GM12878 (cell line): Measurements from ENCODE around the gene UBE2L5. TPM values are rescaled to one million over a fixed set of nuclear protein-coding genes. Genes with fewer than 3 reads are reported as not detected.

Experiments used
- ASH2L ChIP-seq: fragments of 300-600, 200-600 bp; sonication (generic); IDR thresholded peaks from 2 replicates; pipeline ENCODE4 v1.6.1; 2017; ENCODE audit warnings: low read depth, mild to moderate bottlenecking, borderline replicate concordance
- CREM ChIP-seq: IDR thresholded peaks from 2 replicates; pipeline ENCODE4 v1.6.1; 2014; ENCODE audit warnings: antibody characterized with exemption, low read depth
- GATAD2B ChIP-seq: fragments of 450-650 bp; conservative IDR thresholded peaks from 2 replicates; pipeline ENCODE4 v1.6.1; 2017; ENCODE audit warnings: low read depth, mild to moderate bottlenecking, moderate library complexity
- MEF2B ChIP-seq: fragments of 450-650 bp; IDR thresholded peaks from 2 replicates; pipeline ENCODE4 v1.6.1; 2018; ENCODE audit warnings: mild to moderate bottlenecking, moderate library complexity; ENCODE audit not compliant: partially characterized antibody, poor library complexity, severe bottlenecking
- NBN ChIP-seq: fragments of 450-650 bp; IDR thresholded peaks from 2 replicates; pipeline ENCODE4 v1.6.1; 2016
- NR2C2 ChIP-seq: IDR thresholded peaks from 2 replicates; pipeline ENCODE4 v1.6.1; 2011; ENCODE audit warnings: borderline replicate concordance, low read depth; ENCODE audit not compliant: control insufficient read depth, insufficient read length
- POLR2AphosphoS2 ChIP-seq: IDR thresholded peaks from 2 replicates; pipeline ENCODE4 v1.6.1; 2011; ENCODE audit warnings: low read depth, mild to moderate bottlenecking, low read length, improper control_type of control experiment, moderate library complexity
- RCOR1 ChIP-seq: conservative IDR thresholded peaks from 2 replicates; pipeline ENCODE4 v1.6.1; 2012; ENCODE audit warnings: low read depth, low read length, improper control_type of control experiment
- ZBED1 ChIP-seq: IDR thresholded peaks from 2 replicates; pipeline ENCODE4 v1.6.1; 2016; ENCODE audit warnings: borderline replicate concordance
- ZNF207 ChIP-seq: fragments of 450-650 bp; IDR thresholded peaks from 2 replicates; pipeline ENCODE4 v1.6.1; 2014; ENCODE audit warnings: antibody characterized with exemption, mild to moderate bottlenecking, borderline replicate concordance
- ZNF217 ChIP-seq: fragments of 450-650 bp; IDR thresholded peaks from 2 replicates; pipeline ENCODE4 v1.6.1; 2017; ENCODE audit warnings: antibody characterized with exemption, mild to moderate bottlenecking
- ZNF274 ChIP-seq: IDR thresholded peaks from one replicate; pipeline ENCODE4 v1.8.0; 2011; ENCODE audit not compliant: insufficient read length, insufficient read depth
- polyA plus RNA-seq, 11 experiments: library from polyadenylated mRNA; depleted of rRNA in 4 of 11; unstranded in 6 of 11; stranded (reverse) in 5 of 11; fragments of >200 nt; fragmentation: Nextera tagmentation in 4 of 11; fragmentation: Illumina TruSeq in 1 of 11; extraction: Ambion mirVana in 4 of 11; extraction: Trizol in 1 of 11; gene quantifications; 1 replicate in 1 of 11; 2 replicates in 10 of 11; pipeline versions ENCODE4 v1.2.1 to v1.2.3, GENCODE V29; 2011 to 2016; ENCODE audit warnings: inconsistent platforms in 2 of 11, missing spikeins in 2 of 11, low read depth in 1 of 11
- total RNA-seq, 4 experiments: library from RNA; depleted of rRNA in 3 of 4; stranded (reverse); fragments of >200 nt in 3 of 4; fragmentation: Illumina TruSeq in 1 of 4; extraction: Trizol in 1 of 4; gene quantifications; 2 replicates each; pipeline versions ENCODE4 v1.2.1 to v1.2.3, GENCODE V29; 2013 to 2021
- TF ChIP-seq, protein P1 (sequence below): fragments of 450-650 bp; IDR thresholded peaks from 2 replicates; pipeline ENCODE4 v1.6.1; 2018; ENCODE audit warnings: mild to moderate bottlenecking, low read depth, moderate library complexity; ENCODE audit not compliant: partially characterized antibody
- TF ChIP-seq, protein P2 (sequence below): fragments of 450-650 bp; IDR thresholded peaks from 2 replicates; pipeline ENCODE4 v1.6.1; 2016; ENCODE audit warnings: mild to moderate bottlenecking, moderate library complexity, borderline replicate concordance
- TF ChIP-seq, protein P3 (sequence below): IDR thresholded peaks from 2 replicates; pipeline ENCODE4 v1.6.1; 2011; ENCODE audit warnings: borderline replicate concordance, low read depth, mild to moderate bottlenecking, moderate library complexity, mixed read lengths, low read length; ENCODE audit not compliant: insufficient read depth; ENCODE audit errors: extremely low read length
- TF ChIP-seq, protein P4 (sequence below): IDR thresholded peaks from 2 replicates; pipeline ENCODE4 v1.6.1; 2011; ENCODE audit warnings: borderline replicate concordance, low read depth, mild to moderate bottlenecking, moderate library complexity, low read length; ENCODE audit not compliant: insufficient read depth, poor library complexity, severe bottlenecking
- TF ChIP-seq, protein P5 (sequence below): fragments of 450-650 bp; formaldehyde crosslinking; IDR thresholded peaks from 2 replicates; pipeline ENCODE4 v1.5.0; 2022; ENCODE audit warnings: mild to moderate bottlenecking, missing genetic modification characterization

The UBE2L5 gene
- total and polyA plus RNA-seq, 10 of the 15 experiments (the other 5 are each of a cell fraction or from before 2014, with no cell fraction given) = 0.03 to 1.1 (median 0.19) TPM; not detected in 2

DNA sequence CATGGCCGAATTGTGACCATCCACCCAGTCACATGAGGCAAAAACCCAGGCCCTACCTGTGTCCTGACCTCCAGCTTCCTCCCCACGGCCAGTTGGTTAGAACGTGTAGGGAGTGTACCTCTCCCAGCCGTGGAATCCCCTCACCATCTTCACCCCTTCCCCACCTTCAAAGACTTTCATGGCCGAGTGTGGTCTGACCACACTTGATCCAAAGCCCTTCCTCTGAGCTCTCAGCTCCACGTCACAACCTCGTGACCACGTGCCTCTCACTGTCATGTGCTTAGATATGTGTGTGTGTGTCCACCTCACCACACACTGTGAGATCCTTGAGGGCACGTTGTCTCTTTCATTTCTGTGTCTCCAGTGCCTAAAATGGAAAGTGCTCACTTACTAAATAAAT lies 48.6 kb upstream of the UBE2L5 start (continued):
- peak; percentile 69; the same call in 1 of the 2 replicates for TF ChIP-seq POLR2AphosphoS2
- TF ChIP-seq ZBED1 = no peak
- no peak for TF ChIP-seq RCOR1
- TF ChIP-seq ZNF274 = no peak
- TF ChIP-seq, protein P1, sequence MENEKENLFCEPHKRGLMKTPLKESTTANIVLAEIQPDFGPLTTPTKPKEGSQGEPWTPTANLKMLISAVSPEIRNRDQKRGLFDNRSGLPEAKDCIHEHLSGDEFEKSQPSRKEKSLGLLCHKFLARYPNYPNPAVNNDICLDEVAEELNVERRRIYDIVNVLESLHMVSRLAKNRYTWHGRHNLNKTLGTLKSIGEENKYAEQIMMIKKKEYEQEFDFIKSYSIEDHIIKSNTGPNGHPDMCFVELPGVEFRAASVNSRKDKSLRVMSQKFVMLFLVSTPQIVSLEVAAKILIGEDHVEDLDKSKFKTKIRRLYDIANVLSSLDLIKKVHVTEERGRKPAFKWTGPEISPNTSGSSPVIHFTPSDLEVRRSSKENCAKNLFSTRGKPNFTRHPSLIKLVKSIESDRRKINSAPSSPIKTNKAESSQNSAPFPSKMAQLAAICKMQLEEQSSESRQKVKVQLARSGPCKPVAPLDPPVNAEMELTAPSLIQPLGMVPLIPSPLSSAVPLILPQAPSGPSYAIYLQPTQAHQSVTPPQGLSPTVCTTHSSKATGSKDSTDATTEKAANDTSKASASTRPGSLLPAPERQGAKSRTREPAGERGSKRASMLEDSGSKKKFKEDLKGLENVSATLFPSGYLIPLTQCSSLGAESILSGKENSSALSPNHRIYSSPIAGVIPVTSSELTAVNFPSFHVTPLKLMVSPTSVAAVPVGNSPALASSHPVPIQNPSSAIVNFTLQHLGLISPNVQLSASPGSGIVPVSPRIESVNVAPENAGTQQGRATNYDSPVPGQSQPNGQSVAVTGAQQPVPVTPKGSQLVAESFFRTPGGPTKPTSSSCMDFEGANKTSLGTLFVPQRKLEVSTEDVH = no peak
- TF ChIP-seq, protein P2, sequence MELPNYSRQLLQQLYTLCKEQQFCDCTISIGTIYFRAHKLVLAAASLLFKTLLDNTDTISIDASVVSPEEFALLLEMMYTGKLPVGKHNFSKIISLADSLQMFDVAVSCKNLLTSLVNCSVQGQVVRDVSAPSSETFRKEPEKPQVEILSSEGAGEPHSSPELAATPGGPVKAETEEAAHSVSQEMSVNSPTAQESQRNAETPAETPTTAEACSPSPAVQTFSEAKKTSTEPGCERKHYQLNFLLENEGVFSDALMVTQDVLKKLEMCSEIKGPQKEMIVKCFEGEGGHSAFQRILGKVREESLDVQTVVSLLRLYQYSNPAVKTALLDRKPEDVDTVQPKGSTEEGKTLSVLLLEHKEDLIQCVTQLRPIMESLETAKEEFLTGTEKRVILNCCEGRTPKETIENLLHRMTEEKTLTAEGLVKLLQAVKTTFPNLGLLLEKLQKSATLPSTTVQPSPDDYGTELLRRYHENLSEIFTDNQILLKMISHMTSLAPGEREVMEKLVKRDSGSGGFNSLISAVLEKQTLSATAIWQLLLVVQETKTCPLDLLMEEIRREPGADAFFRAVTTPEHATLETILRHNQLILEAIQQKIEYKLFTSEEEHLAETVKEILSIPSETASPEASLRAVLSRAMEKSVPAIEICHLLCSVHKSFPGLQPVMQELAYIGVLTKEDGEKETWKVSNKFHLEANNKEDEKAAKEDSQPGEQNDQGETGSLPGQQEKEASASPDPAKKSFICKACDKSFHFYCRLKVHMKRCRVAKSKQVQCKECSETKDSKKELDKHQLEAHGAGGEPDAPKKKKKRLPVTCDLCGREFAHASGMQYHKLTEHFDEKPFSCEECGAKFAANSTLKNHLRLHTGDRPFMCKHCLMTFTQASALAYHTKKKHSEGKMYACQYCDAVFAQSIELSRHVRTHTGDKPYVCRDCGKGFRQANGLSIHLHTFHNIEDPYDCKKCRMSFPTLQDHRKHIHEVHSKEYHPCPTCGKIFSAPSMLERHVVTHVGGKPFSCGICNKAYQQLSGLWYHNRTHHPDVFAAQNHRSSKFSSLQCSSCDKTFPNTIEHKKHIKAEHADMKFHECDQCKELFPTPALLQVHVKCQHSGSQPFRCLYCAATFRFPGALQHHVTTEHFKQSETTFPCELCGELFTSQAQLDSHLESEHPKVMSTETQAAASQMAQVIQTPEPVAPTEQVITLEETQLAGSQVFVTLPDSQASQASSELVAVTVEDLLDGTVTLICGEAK = no peak
- TF ChIP-seq GATAD2B = peak; percentile 60; the same call in 1 of the 2 replicates
- TF ChIP-seq, protein P3, sequence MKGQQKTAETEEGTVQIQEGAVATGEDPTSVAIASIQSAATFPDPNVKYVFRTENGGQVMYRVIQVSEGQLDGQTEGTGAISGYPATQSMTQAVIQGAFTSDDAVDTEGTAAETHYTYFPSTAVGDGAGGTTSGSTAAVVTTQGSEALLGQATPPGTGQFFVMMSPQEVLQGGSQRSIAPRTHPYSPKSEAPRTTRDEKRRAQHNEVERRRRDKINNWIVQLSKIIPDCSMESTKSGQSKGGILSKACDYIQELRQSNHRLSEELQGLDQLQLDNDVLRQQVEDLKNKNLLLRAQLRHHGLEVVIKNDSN = peak; percentile 84
- TF ChIP-seq NR2C2 = no peak
- TF ChIP-seq ASH2L = no peak
- peak; percentile 70 for TF ChIP-seq MEF2B
- peak; percentile 92 for TF ChIP-seq NBN
- TF ChIP-seq ZNF207 = no peak
- TF ChIP-seq, protein P4, sequence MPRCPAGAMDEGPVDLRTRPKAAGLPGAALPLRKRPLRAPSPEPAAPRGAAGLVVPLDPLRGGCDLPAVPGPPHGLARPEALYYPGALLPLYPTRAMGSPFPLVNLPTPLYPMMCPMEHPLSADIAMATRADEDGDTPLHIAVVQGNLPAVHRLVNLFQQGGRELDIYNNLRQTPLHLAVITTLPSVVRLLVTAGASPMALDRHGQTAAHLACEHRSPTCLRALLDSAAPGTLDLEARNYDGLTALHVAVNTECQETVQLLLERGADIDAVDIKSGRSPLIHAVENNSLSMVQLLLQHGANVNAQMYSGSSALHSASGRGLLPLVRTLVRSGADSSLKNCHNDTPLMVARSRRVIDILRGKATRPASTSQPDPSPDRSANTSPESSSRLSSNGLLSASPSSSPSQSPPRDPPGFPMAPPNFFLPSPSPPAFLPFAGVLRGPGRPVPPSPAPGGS = no peak
- TF ChIP-seq, protein P5, sequence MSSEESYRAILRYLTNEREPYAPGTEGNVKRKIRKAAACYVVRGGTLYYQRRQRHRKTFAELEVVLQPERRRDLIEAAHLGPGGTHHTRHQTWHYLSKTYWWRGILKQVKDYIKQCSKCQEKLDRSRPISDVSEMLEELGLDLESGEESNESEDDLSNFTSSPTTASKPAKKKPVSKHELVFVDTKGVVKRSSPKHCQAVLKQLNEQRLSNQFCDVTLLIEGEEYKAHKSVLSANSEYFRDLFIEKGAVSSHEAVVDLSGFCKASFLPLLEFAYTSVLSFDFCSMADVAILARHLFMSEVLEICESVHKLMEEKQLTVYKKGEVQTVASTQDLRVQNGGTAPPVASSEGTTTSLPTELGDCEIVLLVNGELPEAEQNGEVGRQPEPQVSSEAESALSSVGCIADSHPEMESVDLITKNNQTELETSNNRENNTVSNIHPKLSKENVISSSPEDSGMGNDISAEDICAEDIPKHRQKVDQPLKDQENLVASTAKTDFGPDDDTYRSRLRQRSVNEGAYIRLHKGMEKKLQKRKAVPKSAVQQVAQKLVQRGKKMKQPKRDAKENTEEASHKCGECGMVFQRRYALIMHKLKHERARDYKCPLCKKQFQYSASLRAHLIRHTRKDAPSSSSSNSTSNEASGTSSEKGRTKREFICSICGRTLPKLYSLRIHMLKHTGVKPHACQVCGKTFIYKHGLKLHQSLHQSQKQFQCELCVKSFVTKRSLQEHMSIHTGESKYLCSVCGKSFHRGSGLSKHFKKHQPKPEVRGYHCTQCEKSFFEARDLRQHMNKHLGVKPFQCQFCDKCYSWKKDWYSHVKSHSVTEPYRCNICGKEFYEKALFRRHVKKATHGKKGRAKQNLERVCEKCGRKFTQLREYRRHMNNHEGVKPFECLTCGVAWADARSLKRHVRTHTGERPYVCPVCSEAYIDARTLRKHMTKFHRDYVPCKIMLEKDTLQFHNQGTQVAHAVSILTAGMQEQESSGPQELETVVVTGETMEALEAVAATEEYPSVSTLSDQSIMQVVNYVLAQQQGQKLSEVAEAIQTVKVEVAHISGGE (CRISPR knock-in tag) = no peak
- no peak for TF ChIP-seq ZNF217
- TF ChIP-seq CREM = peak; percentile 67
